Osteoblast (primary cell): Measurements from ENCODE around the gene SLC19A3. TPM values are rescaled to one million over a fixed set of nuclear protein-coding genes. Genes with fewer than 3 reads are reported as not detected.

Experiments used
- DNase-seq: peaks from one replicate; pipeline ENCODE4 v3.0.0; 2011; ENCODE audit warnings: low spot score, mixed read lengths; ENCODE audit not compliant: insufficient read length; ENCODE audit errors: missing footprints
- H2AFZ ChIP-seq: 2 replicates; pipeline ENCODE4 v1.6.0; 2011; ENCODE audit warnings: mild to moderate bottlenecking, low read length
- H3K27ac ChIP-seq: 2 replicates; pipeline ENCODE4 v1.5.1; 2011; ENCODE audit warnings: mild to moderate bottlenecking, low read depth, low read length, moderate library complexity
- H3K27me3 ChIP-seq: 2 replicates; pipeline ENCODE4 v1.6.0; 2012; ENCODE audit warnings: mild to moderate bottlenecking, control low read depth, inconsistent platforms, low read length, moderate library complexity; ENCODE audit not compliant: insufficient read depth
- H3K36me3 ChIP-seq: 2 replicates; pipeline ENCODE4 v1.5.1; 2011; ENCODE audit warnings: mild to moderate bottlenecking, low read length, control low read depth, moderate library complexity; ENCODE audit not compliant: insufficient read depth
- H3K4me1 ChIP-seq: 2 replicates; pipeline ENCODE4 v1.5.1; 2011; ENCODE audit warnings: mild to moderate bottlenecking, low read length, control low read depth, moderate library complexity; ENCODE audit not compliant: insufficient read depth
- H3K4me2 ChIP-seq: 2 replicates; pipeline ENCODE4 v1.6.0; 2011; ENCODE audit warnings: mild to moderate bottlenecking, low read length; ENCODE audit not compliant: insufficient read depth
- H3K4me3 ChIP-seq: fragments of 200-600 bp; sonication (generic); 3 replicates; pipeline ENCODE4 v1.5.1; 2012; ENCODE audit warnings: mild to moderate bottlenecking, low read length, inconsistent platforms; ENCODE audit not compliant: insufficient read depth
- H3K79me2 ChIP-seq: 2 replicates; pipeline ENCODE4 v1.6.0; 2012; ENCODE audit warnings: mild to moderate bottlenecking, low read length, control low read depth, inconsistent platforms; ENCODE audit not compliant: insufficient read depth
- H3K9me3 ChIP-seq: 2 replicates; pipeline ENCODE4 v1.5.1; 2011; ENCODE audit warnings: low read depth, low read length, control low read depth
- H4K20me1 ChIP-seq: 2 replicates; pipeline ENCODE4 v1.6.0; 2012; ENCODE audit warnings: mild to moderate bottlenecking, low read length, control low read depth; ENCODE audit not compliant: insufficient read depth
- CTCF ChIP-seq: IDR thresholded peaks from 2 replicates; pipeline ENCODE4 v1.5.1; 2011; ENCODE audit warnings: mild to moderate bottlenecking, low read depth, low read length, moderate library complexity; ENCODE audit errors: extremely low read depth
- total RNA-seq: library from RNA; depleted of rRNA; stranded (reverse); fragments of >200 nt; gene quantifications from 2 replicates; pipeline ENCODE4 v1.2.3, GENCODE V29; 2012

The SLC19A3 gene
- total RNA-seq, 1 donor: 0.36 TPM

DNA sequence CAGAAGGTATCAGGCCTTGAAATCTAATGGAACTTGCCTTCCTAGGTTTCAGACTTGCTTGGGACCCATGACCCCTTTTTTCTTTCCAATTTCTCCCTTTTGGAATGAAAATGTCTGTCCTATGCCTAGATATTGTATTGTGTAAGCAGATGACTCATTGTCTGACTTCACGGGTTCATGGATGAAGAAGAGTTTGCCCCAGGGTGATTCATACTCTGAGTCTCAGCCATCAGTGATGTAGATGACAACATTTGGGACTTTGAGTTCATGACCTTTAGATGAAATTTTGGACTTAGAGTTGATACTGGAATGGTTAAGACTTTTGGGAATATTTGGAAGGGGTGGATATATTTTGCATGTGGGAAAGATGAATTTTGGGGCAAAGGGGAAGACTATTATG is 62.4 kb downstream of the SLC19A3 start:
- peaks cover 41% of the 10 kb centered on the region for H3K4me1 ChIP-seq
- TF ChIP-seq CTCF: no peak
- H3K27ac ChIP-seq: peak overlapping the region; percentile 73
- H4K20me1 ChIP-seq: no peaks in the 10 kb centered on the region
- no peak overlapping the region for H3K4me3 ChIP-seq
- H3K27me3 ChIP-seq: no peaks in the 10 kb centered on the region
- no peaks in the 10 kb centered on the region for H3K9me3 ChIP-seq
- no peak overlapping the region for H2AFZ ChIP-seq
- H3K79me2 ChIP-seq: no peaks in the 10 kb centered on the region
- no peak overlapping the region for H3K4me2 ChIP-seq
- DNase-seq: peak; percentile 95
- H3K36me3 ChIP-seq: no peaks in the 10 kb centered on the region

- Histone ChIP-seq H4K20me1 (no peaks in the 10 kb centered on the region), H3K27me3 (no peaks in the 10 kb centered on the region), H3K36me3 (no peaks in the 10 kb centered on the region), H3K4me1 (peaks cover 41% of the 10 kb centered on the region), H3K27ac (peak overlapping the region; percentile 73), H3K9me3 (no peaks in the 10 kb centered on the region), H3K79me2 (no peaks in the 10 kb centered on the region), H3K4me3 (no peak overlapping the region), H2AFZ (no peak overlapping the region), H3K4me2 (no peak overlapping the region)
- DNase-seq: no peak
- TF ChIP-seq CTCF: no peak
Observed at GRCh38 chr2:227654426-227654825, 63.4 kb downstream of the SLC19A3 start.

DNA sequence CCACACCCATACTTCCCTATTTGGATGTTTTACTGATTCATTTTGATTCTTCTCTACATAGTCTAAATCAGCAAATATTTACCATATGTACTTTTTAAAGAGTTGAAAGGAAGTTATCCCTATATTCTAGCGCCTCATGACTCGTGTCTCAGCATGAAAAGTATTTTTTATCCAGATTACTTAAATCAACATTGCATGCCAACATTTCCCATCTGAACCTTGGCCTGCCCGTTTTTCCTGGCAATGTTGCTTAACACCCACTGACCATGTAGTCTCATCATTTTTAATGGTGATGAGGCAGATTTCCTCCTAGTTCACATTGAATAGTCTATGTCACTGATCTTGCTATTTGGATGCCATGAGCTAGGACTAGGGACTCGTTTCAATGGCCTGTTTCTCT is 64.4 kb downstream of the SLC19A3 start:
- no peak for TF ChIP-seq CTCF
- Histone ChIP-seq H3K79me2 (no peaks in the 10 kb centered on the region), H3K9me3 (no peaks in the 10 kb centered on the region), H3K27me3 (no peaks in the 10 kb centered on the region), H2AFZ (peak overlapping the region; percentile 9), H3K27ac (peak overlapping the region; percentile 73), H3K4me2 (peak overlapping the region; percentile 17), H3K36me3 (no peaks in the 10 kb centered on the region), H3K4me3 (no peak overlapping the region), H4K20me1 (no peaks in the 10 kb centered on the region), H3K4me1 (peaks cover 41% of the 10 kb centered on the region)
- DNase-seq: peak; percentile 50

GRCh38 chr2:227643990-227644551 is 73.8 kb downstream of the SLC19A3 start:
- no peak for TF ChIP-seq CTCF
- H3K27ac ChIP-seq: no peak overlapping the region
- no peak for DNase-seq
- no peaks in the 10 kb centered on the region for H3K27me3 ChIP-seq
- H4K20me1 ChIP-seq: no peaks in the 10 kb centered on the region
- no peaks in the 10 kb centered on the region for H3K9me3 ChIP-seq
- H3K4me3 ChIP-seq: no peak overlapping the region
- no peaks in the 10 kb centered on the region for H3K79me2 ChIP-seq
- H3K4me2 ChIP-seq: no peak overlapping the region
- peaks cover 9% of the 10 kb centered on the region for H3K4me1 ChIP-seq
- H3K36me3 ChIP-seq: no peaks in the 10 kb centered on the region
- H2AFZ ChIP-seq: no peak overlapping the region
